GM23248 (cell line): ENCODE data around the gene ATAD3A. TPM values are rescaled to one million over a fixed set of nuclear protein-coding genes. Genes with fewer than 3 reads are reported as not detected.
A peak's percentile ranks its signal among the peaks of the same experiment; 100 is the strongest.

ENCODE experiments used
- DNase-seq: peaks from one replicate; pipeline ENCODE4 v3.0.0-alpha.2; 2015
- H2AFZ ChIP-seq: fragments of 200-600 bp; sonication (generic); 2 replicates; pipeline ENCODE4 v1.6.1; 2016; ENCODE audit warnings: antibody characterized with exemption
- H3F3A ChIP-seq: fragments of 200-600 bp; sonication (generic); 2 replicates; pipeline ENCODE4 v1.6.1; 2016; ENCODE audit warnings: mild to moderate bottlenecking, antibody characterized with exemption, mixed run types; ENCODE audit not compliant: insufficient read depth
- H3K27ac ChIP-seq: fragments of 200-600 bp; sonication (generic); 2 replicates; pipeline ENCODE4 v1.5.1; 2016; ENCODE audit warnings: mild to moderate bottlenecking
- H3K27me3 ChIP-seq: fragments of 200-600 bp; sonication (generic); replicated peaks from 2 replicates; pipeline ENCODE4 v1.6.1; 2016; ENCODE audit warnings: mild to moderate bottlenecking; ENCODE audit not compliant: insufficient read depth
- H3K36me3 ChIP-seq: fragments of 200-600 bp; sonication (generic); 2 replicates; pipeline ENCODE4 v1.6.1; 2016; ENCODE audit warnings: low read depth, mild to moderate bottlenecking
- H3K4me1 ChIP-seq: fragments of 200-600 bp; sonication (generic); 2 replicates; pipeline ENCODE4 v1.6.1; 2016; ENCODE audit warnings: mild to moderate bottlenecking; ENCODE audit not compliant: insufficient read depth
- H3K4me2 ChIP-seq: fragments of 200-600 bp; sonication (generic); one replicate; pipeline ENCODE4 v1.6.1; 2016; ENCODE audit warnings: mild to moderate bottlenecking; ENCODE audit not compliant: unreplicated experiment
- H3K4me3 ChIP-seq: fragments of 200-600 bp; sonication (generic); 2 replicates; pipeline ENCODE4 v1.5.1; 2016; ENCODE audit warnings: mild to moderate bottlenecking
- H3K79me2 ChIP-seq: fragments of 200-600 bp; sonication (generic); 2 replicates; pipeline ENCODE4 v1.6.1; 2016; ENCODE audit warnings: mild to moderate bottlenecking; ENCODE audit not compliant: insufficient read depth
- H3K9ac ChIP-seq: fragments of 200-600 bp; sonication (generic); 2 replicates; pipeline ENCODE4 v1.6.1; 2016; ENCODE audit warnings: mild to moderate bottlenecking
- H3K9me2 ChIP-seq: fragments of 200-600 bp; sonication (generic); 2 replicates; pipeline ENCODE4 v1.6.1; 2016; ENCODE audit warnings: mixed run types, mild to moderate bottlenecking, moderate library complexity; ENCODE audit not compliant: insufficient read depth
- H3K9me3 ChIP-seq: fragments of 200-600 bp; sonication (generic); one replicate; pipeline ENCODE4 v1.6.1; 2017; ENCODE audit warnings: low read depth
- H4K20me1 ChIP-seq: fragments of 200-600 bp; sonication (generic); 2 replicates; pipeline ENCODE4 v1.6.0; 2016; ENCODE audit not compliant: insufficient read depth
- EZH2 ChIP-seq: fragments of 200-600 bp; sonication (generic); IDR thresholded peaks from 2 replicates; pipeline ENCODE4 v1.6.1; 2018; ENCODE audit warnings: antibody characterized with exemption, mild to moderate bottlenecking; ENCODE audit not compliant: insufficient read depth, poor library complexity, severe bottlenecking
- EZH2phosphoT487 ChIP-seq: fragments of 200-600 bp; sonication (generic); IDR thresholded peaks from 2 replicates; pipeline ENCODE4 v1.6.1; 2018; ENCODE audit warnings: antibody characterized with exemption, moderate library complexity, mild to moderate bottlenecking, low read depth; ENCODE audit not compliant: insufficient read depth
- WGBS, 2 experiments: methylation state at CpG; one replicate each; pipeline ENCODE4 v1.1.6; 2015 to 2017; ENCODE audit warnings: low lambda C conversion rate in 2 of 2, low coverage in 1 of 2; ENCODE audit errors: missing lambda C conversion rate in 2 of 2; 5-methylcytosine and 5-hydroxymethylcytosine counted together
- in situ Hi-C: fragments of 300-500 bp; cut with MboI; formaldehyde crosslinking; loops from 2 replicates; pipeline ENCODE4 v1.15.0; 2020
- polyA plus RNA-seq: library from polyadenylated mRNA; unstranded; fragments of >200 nt; fragmentation: Nextera tagmentation; extraction: Ambion mirVana; gene quantifications from 2 replicates; pipeline ENCODE4 v1.2.1, GENCODE V29; 2016
- total RNA-seq: library from RNA; depleted of rRNA; stranded (reverse); fragments of >200 nt; shearing (Covaris generic); gene quantifications from 2 replicates; pipeline ENCODE4 v1.2.3, GENCODE V29; 2014

Gene ATAD3A
- total and polyA plus RNA-seq, 2 experiments from 2014 or later, result 42.8 to 45.8 TPM

DNA sequence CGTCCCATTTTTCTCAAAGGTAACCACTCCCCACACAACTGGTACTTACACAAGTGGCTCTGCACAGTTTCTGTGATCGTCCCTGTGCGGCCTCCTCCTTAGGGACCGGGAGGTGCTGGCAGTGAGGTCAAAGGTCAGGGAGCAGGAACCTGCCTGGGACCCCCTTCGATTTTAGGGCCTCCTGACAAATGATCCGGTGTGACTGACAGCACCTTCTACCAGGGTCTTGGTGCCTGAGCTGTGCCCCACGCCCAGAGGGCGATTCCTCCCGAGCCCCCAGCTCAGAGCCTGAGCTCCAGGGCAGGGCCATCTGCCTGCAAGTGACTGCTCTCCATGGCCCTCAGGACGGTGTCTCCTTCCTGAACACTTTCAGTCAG lies 40.3 kb downstream of the ATAD3A start:
- no peak overlapping the region for H3K4me2 ChIP-seq
- H3K79me2 ChIP-seq, result peaks cover 78% of the 10 kb centered on the region
- H3K27ac ChIP-seq, result no peak overlapping the region
- H3K4me1 ChIP-seq, result peaks cover 8% of the 10 kb centered on the region
- no peaks in the 10 kb centered on the region for H3K36me3 ChIP-seq
- no peak for TF ChIP-seq EZH2phosphoT487
- TF ChIP-seq EZH2, result no peak
- H3K9me2 ChIP-seq, result no peaks in the 10 kb centered on the region
- DNase-seq, result no peak
- H3K27me3 ChIP-seq, result no peaks in the 10 kb centered on the region
- no peak overlapping the region for H3K4me3 ChIP-seq
- WGBS, 2 experiments, result 72 to 74% methylated on average over 10 of the region's 10 CpGs
- no peak overlapping the region for H2AFZ ChIP-seq
- H4K20me1 ChIP-seq, result no peaks in the 10 kb centered on the region
- no peaks in the 10 kb centered on the region for H3K9me3 ChIP-seq
- in situ Hi-C loops, result no loop called here
- H3K9ac ChIP-seq, result no peak overlapping the region
- H3F3A ChIP-seq, result no peaks in the 10 kb centered on the region

DNA sequence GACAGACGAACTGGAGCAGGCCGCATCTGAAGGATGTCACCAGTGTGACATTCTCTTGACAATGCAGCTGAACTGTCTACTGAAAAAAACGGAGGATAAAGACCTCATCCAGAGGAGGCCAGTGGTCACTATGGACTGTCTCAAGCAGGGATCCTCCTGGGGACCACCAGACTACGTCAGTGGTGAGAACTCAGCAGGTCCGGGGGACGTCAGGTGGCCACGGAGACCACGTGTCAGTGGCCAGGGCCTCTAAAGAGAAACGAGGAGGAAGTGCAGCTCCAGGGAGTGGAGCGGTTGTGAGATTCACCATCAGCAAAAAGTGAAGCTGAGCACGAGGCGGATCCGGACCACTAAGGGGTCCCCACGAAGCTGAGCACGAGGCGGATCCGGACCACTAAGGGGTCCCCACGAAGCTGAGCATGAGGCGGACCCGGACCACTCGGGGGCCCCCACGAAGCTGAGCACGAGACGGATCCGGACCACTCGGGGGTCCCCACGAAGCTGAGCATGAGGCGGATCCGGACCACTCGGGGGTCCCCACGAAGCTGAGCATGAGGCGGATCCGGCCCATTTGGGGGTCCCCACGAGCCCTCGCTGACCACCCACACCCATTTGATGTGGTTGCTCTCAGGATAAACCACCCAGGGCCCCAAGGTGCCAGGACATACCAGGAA lies 42.0 kb downstream of the ATAD3A start:
- Histone ChIP-seq H3K4me1 (peaks cover 8% of the 10 kb centered on the region), H3K4me2 (no peak overlapping the region), H3K4me3 (no peak overlapping the region), H3K9me2 (no peaks in the 10 kb centered on the region), H4K20me1 (no peaks in the 10 kb centered on the region), H3K9me3 (no peaks in the 10 kb centered on the region), H3K79me2 (peaks cover 90% of the 10 kb centered on the region), H3F3A (no peaks in the 10 kb centered on the region), H3K36me3 (no peaks in the 10 kb centered on the region), H2AFZ (no peak overlapping the region), H3K27me3 (no peaks in the 10 kb centered on the region), H3K9ac (no peak overlapping the region), H3K27ac (no peak overlapping the region)
- 88 to 90% methylated on average over 22 to 35 of the region's 35 CpGs for WGBS, 2 experiments
- no peak for DNase-seq
- in situ Hi-C loops, result no loop called here
- TF ChIP-seq EZH2 (no peak), EZH2phosphoT487 (no peak)

- Histone ChIP-seq H3K27me3 (no peaks in the 10 kb centered on the region), H3K4me3 (no peak overlapping the region), H3K36me3 (no peaks in the 10 kb centered on the region), H3K4me1 (peaks cover 8% of the 10 kb centered on the region), H2AFZ (no peak overlapping the region), H3K79me2 (peaks cover 90% of the 10 kb centered on the region), H3K27ac (no peak overlapping the region), H3F3A (no peaks in the 10 kb centered on the region), H3K9me2 (no peaks in the 10 kb centered on the region), H3K9me3 (no peaks in the 10 kb centered on the region), H3K9ac (no peak overlapping the region), H4K20me1 (no peaks in the 10 kb centered on the region), H3K4me2 (no peak overlapping the region)
- WGBS, 2 experiments, result 70 to 77% methylated on average over 13 of the region's 13 CpGs
- in situ Hi-C loops, result no loop called here
- peak; percentile 37 for DNase-seq
- TF ChIP-seq EZH2 (no peak), EZH2phosphoT487 (no peak)
Measured at GRCh38 chr1:1554550-1554925, 42.6 kb downstream of the ATAD3A start.

DNA sequence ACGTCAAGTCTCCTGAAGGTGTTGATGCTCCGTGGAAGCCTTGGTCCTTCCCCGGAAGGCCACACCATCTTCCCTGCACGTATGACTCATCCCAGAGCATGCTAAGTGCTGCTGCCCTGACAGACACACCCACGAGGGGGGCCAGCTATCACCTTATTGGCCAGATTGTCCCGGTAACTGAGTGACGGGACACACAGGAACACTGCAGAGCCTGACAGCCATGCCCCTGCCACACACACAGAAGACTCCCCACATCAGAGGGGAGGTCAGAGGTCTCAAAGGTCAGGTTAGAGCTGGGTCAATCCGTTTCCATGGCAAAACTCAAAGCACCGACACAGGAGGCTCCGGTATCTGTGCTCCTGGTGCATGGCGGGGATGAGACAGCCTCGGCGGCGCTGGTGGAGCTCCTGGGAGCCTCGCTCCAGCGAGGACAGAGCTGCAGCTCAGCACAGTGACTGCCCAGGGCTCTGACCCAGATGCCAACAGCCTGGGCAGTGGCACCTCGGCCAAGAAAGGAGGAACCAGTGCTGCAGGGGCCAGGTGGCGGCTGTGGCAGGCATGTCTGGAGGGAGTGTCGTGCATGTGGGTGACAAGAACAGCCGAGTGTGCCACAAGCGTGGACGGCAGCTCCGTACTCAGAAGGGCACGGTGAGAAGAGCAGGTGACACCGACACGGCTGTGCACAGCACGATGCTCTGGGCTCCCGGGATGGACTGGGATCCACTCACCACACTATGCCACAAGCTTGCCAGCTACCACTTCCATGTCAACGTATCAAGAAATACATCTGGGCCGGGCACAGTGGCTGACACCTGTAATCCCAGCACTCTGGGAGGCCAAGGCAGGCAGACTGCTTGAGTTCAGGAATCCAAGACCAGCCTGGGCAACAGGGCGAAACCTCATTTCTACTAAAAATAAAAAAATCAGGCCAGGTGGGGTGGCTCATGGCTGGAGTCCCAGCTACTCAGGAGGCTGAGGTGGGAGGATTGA lies 43.3 kb downstream of the ATAD3A start:
- Histone ChIP-seq H3K4me1 (peaks cover 8% of the 10 kb centered on the region), H3K9ac (no peak overlapping the region), H3K4me3 (no peak overlapping the region), H2AFZ (no peak overlapping the region), H4K20me1 (no peaks in the 10 kb centered on the region), H3K9me3 (no peaks in the 10 kb centered on the region), H3K79me2 (peaks cover 93% of the 10 kb centered on the region), H3K4me2 (peak overlapping the region; percentile 17), H3K27me3 (no peaks in the 10 kb centered on the region), H3F3A (no peaks in the 10 kb centered on the region), H3K9me2 (no peaks in the 10 kb centered on the region), H3K27ac (peak overlapping the region; percentile 40), H3K36me3 (no peaks in the 10 kb centered on the region)
- in situ Hi-C loops, result no loop called here
- 52% methylated on average over 31 of the region's 31 CpGs for WGBS, 2 experiments
- no peak for TF ChIP-seq EZH2phosphoT487
- TF ChIP-seq EZH2, result no peak
- peak; percentile 91 for DNase-seq
